ENCODE data around the gene MTF1.
A peak's percentile ranks its signal among the peaks of the same experiment; 100 is the strongest.
"Not testable (repeated sequence)": the region's sequence is repeated elsewhere in the genome, so short reads cannot be mapped to it uniquely, and the experiment has no call there.

Gene MTF1

DNA sequence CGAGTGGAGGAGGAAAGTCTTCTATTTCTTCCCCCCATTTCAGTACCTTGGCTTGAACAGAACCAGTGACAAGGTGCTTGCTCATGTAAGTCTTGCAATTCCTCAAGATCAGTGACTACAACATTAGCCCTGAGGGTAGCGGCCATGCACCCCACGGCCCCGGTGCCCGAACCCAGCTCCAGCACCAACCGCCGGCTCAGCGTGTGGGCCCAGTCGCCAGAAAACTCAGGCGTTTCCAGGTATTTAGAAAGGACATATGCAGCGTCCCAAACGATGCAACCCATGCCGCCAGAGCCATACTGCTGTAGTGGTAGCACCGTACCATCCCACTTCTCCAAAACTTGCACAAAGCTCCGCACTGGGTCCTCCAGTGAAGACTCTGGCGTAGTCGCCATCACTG lies 76.9 kb downstream of the MTF1 start:
- no peak for DNase-seq

DNA sequence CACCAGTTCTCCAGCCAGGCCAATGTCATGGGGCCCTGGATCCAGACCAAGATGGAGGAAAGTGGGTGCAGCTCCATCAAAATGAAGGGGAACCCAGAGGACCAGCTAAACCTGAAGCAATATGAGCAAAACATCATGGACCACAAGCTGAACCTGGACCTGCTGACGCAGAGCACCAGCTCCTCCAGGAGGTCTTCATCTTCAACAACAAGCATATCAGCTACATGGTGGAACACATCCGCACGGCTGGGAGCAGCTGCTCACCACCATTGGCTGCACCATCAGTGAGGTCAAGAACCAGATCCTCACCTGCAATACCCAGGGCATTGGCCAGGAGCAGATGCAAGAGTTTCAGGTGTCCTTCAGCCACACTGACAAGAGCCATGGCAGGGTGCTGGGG lies 80.7 kb downstream of the MTF1 start:
- DNase-seq, result no peak

DNA sequence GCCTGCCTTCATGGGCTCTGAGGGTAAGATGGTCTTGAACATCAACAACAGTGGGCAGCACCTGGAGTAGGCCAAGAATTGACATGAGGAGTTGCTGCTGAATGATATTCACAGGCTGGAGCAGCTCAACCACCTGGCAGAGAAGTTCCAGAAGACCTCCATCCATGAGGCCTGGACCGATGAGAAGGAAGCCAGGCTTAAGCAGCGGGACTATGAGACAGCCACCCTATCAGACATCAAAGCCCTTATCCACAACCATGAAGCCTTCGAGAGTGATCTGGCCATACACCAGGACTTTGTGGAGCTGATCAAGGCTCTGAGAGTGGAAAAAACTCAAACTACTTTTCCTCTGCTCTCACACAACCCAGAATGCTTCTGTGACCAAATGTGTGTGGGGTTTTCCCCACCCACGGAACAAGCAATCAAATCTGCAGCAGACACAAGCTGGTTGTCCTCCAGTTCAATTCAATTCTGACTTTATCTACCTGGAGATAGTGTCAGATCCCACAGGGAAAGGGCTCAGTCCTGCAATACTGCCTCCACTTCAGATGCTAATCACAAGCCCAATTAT lies 82.4 kb downstream of the MTF1 start:
- no peak for DNase-seq

GRCh38 chr1:37771440-37771839 lies 88.0 kb downstream of the MTF1 start:
- not testable (repeated sequence) for DNase-seq

- DNase-seq, result no peak
These were observed 91.9 kb downstream of the MTF1 start for GRCh38 chr1:37767488-37767887.

DNA sequence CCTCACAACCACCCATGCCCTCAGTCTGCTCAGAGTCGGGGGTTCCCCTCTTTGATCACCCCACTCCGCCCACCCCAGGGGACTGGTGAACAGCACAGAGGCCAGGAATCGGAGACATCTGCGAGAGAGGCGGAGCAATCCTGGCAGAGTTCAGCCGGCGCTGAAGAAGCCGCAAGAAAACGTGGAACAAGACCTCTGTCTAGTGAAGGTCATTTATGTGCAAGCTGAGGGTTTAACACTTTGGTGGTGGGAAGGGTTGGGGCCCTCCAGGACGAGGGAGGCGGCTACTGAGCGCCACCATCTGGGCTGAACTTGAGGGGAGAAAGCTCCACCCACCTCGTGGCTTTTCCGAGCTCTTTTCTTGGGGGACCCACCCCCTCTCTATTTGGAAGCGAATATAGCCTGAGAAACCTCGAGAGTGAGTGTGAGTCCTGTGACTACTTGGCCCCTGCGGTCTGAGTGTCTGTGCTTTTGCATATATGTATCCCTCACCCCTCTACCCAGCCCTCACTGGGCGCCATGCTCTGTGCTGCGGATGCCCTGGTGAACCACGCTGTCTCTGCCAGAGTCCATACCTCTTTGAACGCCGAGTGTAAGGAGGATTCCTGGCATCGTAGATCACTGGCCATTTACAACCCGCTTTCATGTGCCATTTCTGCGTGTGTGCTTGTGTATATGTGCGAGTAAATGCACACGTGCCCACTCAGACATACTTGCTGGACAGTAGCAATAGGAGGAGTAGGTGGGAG lies 93.3 kb downstream of the MTF1 start:
- peak; percentile 21 for DNase-seq

DNA sequence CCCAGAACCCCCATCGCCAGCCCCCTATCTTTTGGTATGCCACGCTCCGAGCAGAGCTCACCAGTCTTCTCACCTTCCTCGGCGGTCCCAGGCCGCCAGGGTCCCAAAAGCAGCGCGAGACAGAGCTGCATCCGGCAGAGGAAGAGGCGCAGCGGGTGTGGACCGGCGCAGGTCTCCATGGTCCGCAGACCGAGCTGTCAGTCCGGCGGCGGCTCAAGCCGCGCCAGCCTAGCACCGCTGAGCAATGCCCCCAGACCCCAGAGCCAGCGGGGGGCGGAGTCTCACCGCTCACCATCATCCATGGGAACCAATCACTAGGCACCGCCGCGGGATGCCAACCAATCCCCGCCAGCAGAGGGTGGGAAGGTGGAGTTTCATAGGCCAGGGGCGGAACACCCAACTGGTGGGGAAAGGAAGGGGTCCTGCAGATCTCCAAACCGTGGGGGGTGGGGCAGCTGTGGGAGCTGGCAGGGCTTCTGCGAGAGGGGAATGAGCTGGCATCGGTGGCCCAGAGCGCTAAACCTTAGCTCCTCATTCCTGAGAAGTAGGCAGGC lies 94.4 kb downstream of the MTF1 start, which contains the start of gene EPHA10:
Gene EPHA10 (minus strand): TSS at position 233 of the 554 bp plus-strand sequence. CDS start 54 bp downstream, at position 179.
- DNase-seq, result peak; percentile 42

GRCh38 chr1:37764414-37764825 lies 95.0 kb downstream of the MTF1 start:
- no peak for DNase-seq

- no peak for DNase-seq
These were observed 95.5 kb downstream of the MTF1 start for GRCh38 chr1:37763791-37764413.

- DNase-seq, result no peak
These were observed 96.9 kb downstream of the MTF1 start for GRCh38 chr1:37762516-37762915.

- DNase-seq, result no peak
These were observed 97.8 kb downstream of the MTF1 start for GRCh38 chr1:37761416-37762095.

Data from NCI-H524 treated with DMSO at 0.1 percent for 48 hours (cell line).